Small intestine (tissue), 7 donors: Measurements from ENCODE around the gene VDR. TPM values are rescaled to one million over a fixed set of nuclear protein-coding genes. Genes with fewer than 3 reads are reported as not detected.
"Not testable (repeated sequence)": the region's sequence is repeated elsewhere in the genome, so short reads cannot be mapped to it uniquely, and the experiment has no call there.

ENCODE experiments used
- DNase-seq, 2 donors: peaks; one replicate each; pipeline versions ENCODE4 v3.0.0 to v3.0.0-alpha.2; 2013
- FAIRE-seq: peaks from 2 replicates; lab custom pipeline; 2012; peaks lifted over from hg19 to GRCh38; lab: Jason Lieb, UNC
- H3K27ac ChIP-seq, 3 donors: one replicate each; pipeline ENCODE4 v1.5.1; 2013; ENCODE audit warnings: low read length in 2 of 3, mild to moderate bottlenecking in 2 of 3, control low read depth in 1 of 3, inconsistent platforms in 1 of 3, low read depth in 1 of 3, moderate library complexity in 1 of 3
- H3K27me3 ChIP-seq, 3 donors: one replicate each; pipeline ENCODE4 v1.6.1; 2013; ENCODE audit warnings: low read length in 3 of 3, inconsistent platforms in 1 of 3; ENCODE audit not compliant: control insufficient read depth in 3 of 3, insufficient read depth in 3 of 3
- H3K36me3 ChIP-seq, 3 donors: one replicate each; pipeline ENCODE4 v1.6.1; 2013; ENCODE audit warnings: low read length in 3 of 3, inconsistent platforms in 1 of 3, low read depth in 1 of 3, mild to moderate bottlenecking in 1 of 3, moderate library complexity in 1 of 3; ENCODE audit not compliant: control insufficient read depth in 3 of 3, insufficient read depth in 2 of 3
- H3K4me1 ChIP-seq, 3 donors: one replicate each; pipeline ENCODE4 v1.6.1; 2013; ENCODE audit warnings: low read length in 2 of 3, inconsistent platforms in 1 of 3, low read depth in 1 of 3, mild to moderate bottlenecking in 1 of 3, moderate library complexity in 1 of 3; ENCODE audit not compliant: control insufficient read depth in 3 of 3, insufficient read depth in 2 of 3
- H3K4me3 ChIP-seq, 3 donors: one replicate each; pipeline ENCODE4 v1.5.1; 2013; ENCODE audit warnings: low read length in 3 of 3, control low read depth in 1 of 3, inconsistent platforms in 1 of 3, low read depth in 1 of 3, mild to moderate bottlenecking in 1 of 3, moderate library complexity in 1 of 3
- H3K9me3 ChIP-seq, 2 donors: one replicate each; pipeline ENCODE4 v1.6.1; 2013; ENCODE audit warnings: low read depth in 1 of 2, low read length in 1 of 2; ENCODE audit not compliant: control insufficient read depth in 2 of 2, insufficient read depth in 1 of 2
- WGBS, 3 donors: extraction: QIAGEN DNeasy Blood & Tissue Kit; methylation state at CpG; one replicate each; pipeline ENCODE4 v1.1.7; 2013; 5-methylcytosine and 5-hydroxymethylcytosine counted together
- polyA plus RNA-seq, 4 donors: library from polyadenylated mRNA; stranded (reverse) in 3 of 4; unstranded in 1 of 4; fragments of 200-250 nt in 3 of 4; fragments of 120-200 nt in 1 of 4; gene quantifications; one replicate each; pipeline versions ENCODE4 v1.2.1 to v1.2.3, GENCODE V29; 2013
- donor health status: healthy with polysubstance abuse.
- donor health status: control.
- donor health status: control.
- donor health status: Bipolar disorder and iron deficiency.
- donor health status: healthy.

VDR gene
- polyA plus RNA-seq, 4 donors, result 16.6 to 61.0 (median 41.9) TPM

- H3K4me3 ChIP-seq, result no peak overlapping the region
- no peak for DNase-seq
- peak overlapping the region; percentile 29 to 93 (median 46) for H3K27ac ChIP-seq
- FAIRE-seq, result no peak
- peaks cover 0 to 61% (median 37%) of the 10 kb centered on the region in 3 donors for H3K4me1 ChIP-seq
- H3K27me3 ChIP-seq, result no peaks in the 10 kb centered on the region
- H3K9me3 ChIP-seq, result no peaks in the 10 kb centered on the region
- 40 to 75% (median 55%) methylated on average over 11 to 12 of the region's 12 CpGs for WGBS, 3 donors
- H3K36me3 ChIP-seq, result peaks cover 0 to 25% (median 0%) of the 10 kb centered on the region in 3 donors
Measured at GRCh38 chr12:47816403-47817271, 88.2 kb downstream of the VDR start.

DNA sequence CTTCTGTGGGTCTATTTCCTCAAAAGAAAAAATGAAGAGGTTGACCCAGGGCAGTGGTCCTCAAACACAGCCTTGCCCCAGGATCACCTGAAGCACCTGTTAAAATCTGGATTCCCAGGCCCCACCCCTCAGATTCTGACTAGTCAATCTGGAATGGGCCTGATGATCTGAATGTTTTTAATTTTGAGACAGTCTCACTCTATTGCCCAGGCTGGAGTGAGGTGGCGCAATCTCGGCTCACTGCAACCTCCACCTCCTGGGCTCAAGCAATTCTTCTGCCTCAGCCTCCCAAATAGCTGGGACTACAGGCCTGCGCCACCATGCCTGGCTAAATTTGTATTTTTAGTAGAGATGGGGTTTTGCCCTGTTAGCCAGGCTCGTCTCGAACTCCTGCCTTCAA is 89.3 kb downstream of the VDR start:
- H3K9me3 ChIP-seq, DNase-seq, FAIRE-seq, H3K4me3 ChIP-seq, H3K27me3 ChIP-seq: not testable (repeated sequence)
- WGBS, 3 donors, result 90 to 97% (median 97%) methylated on average over 5 of the region's 5 CpGs
- peaks cover 0 to 51% (median 31%) of the 10 kb centered on the region in 3 donors for H3K4me1 ChIP-seq
- peaks cover 0 to 31% (median 0%) of the 10 kb centered on the region in 3 donors for H3K36me3 ChIP-seq
- peak overlapping the region in 1 of 3 donors; percentile 92 for H3K27ac ChIP-seq

DNA sequence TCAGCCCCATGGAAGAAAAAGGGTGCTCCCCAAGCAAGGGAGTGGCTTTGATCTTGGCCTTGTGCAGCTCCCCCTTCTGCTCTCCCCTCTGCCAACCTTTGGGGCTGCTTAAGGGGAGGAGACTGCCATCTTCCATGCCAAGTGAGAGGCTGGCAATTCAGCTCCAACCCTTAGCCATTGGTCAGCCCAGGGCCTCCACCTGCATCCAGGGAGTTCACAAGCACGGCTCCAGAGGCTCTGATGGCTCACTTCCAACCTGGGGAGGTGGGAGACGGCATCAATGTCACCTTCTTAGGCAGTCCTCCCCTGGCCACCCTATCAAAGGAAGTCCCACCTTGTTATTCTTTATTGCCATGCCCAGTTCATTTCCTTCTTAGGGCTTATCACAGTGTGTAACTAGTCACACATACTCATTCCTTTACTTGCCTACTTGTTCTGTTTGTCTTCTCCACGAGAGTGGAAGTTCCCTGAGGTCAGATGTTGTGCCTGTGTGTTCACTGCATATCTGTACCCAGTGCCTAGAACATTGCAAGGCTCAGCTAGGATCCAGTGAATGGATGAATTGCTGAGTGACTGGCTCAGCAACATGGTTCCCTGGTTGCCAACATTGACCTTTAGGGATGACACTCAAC is 90.1 kb downstream of the VDR start:
- no peaks in the 10 kb centered on the region for H3K9me3 ChIP-seq
- H3K27ac ChIP-seq, result peak overlapping the region in 1 of 3 donors; percentile 92
- peaks cover 0 to 31% (median 0%) of the 10 kb centered on the region in 3 donors for H3K36me3 ChIP-seq
- WGBS, 3 donors, result 63 to 69% (median 64%) methylated on average over 3 of the region's 3 CpGs
- DNase-seq (no peak), FAIRE-seq (no peak)
- no peaks in the 10 kb centered on the region for H3K27me3 ChIP-seq
- H3K4me3 ChIP-seq, result no peak overlapping the region
- peaks cover 0 to 48% (median 31%) of the 10 kb centered on the region in 3 donors for H3K4me1 ChIP-seq

DNA sequence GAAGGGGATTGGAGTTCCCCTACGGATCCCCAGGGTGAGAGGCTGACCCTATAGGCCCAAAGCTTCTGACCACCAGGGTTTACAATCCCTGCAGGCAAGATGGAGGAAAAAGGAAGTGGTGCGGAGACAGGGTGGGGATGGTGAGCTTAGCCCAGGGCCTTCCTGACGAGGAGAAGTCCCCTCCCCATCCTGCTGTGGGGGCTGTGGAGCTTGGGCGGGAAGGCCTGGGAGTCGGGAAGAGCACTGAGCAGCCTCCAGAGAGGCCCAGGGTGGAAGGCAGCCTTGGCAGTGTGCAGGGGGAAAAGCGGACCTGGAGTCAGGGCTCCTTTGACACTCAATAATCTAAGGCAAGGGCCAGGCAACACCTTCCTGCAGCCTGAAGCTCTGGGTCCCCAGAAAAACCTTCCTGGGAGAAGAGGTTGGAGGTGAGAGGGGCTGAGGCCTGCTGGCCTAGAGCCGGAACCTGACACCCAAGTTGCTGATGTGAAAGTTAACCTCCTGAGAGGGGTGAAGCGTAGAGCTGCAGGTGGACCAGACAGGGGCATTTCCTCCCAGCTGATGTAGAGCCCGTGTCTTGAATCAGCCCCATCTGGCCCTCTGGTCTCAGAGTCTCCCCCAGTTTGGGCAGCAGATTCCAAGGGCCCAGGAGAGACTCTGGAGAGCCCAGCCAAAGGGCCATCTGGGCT is 91.1 kb downstream of the VDR start:
- H3K4me1 ChIP-seq, result peaks cover 0 to 44% (median 37%) of the 10 kb centered on the region in 3 donors

DNA sequence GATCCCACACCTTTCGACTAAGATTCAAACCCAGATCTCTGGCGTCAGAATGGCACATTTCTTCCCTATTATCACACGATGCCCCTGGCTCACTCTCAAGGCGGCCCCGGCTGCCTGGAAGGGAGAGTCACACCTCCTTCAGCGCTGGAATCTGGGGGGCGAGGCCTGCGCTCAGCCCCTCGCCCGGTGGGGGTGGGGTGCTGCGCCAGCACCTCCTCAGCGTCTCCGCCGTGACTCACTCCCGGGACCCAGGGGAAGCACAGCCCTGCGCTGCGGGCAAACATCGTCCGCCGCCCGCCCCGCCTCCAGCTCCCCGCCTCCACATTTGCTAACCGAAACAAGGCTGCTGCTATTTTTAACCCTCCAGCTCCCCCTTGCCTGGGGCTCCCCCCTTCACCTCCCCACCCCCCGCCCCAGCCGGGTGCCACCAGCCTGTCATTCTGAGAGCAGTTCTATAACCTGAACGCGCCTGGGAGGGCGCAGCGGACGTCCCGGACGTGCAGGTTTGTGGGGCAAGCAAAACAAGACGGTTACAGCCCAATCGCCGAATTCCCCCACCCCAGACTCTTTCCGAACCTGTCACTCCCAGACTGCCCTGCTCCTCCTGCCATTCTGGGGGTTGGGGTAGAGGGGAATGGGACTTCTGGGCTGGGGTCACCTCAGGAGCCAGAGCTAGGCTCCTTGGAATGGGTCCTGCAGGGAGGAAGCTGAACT is 91.8 kb downstream of the VDR start:
- DNase-seq (peak; percentile 68 to 87), FAIRE-seq (no peak)
- H3K9me3 ChIP-seq, result no peaks in the 10 kb centered on the region
- no peaks in the 10 kb centered on the region for H3K27me3 ChIP-seq
- peak overlapping the region in 2 of 3 donors; percentile 42 to 47 for H3K4me3 ChIP-seq
- H3K36me3 ChIP-seq, result peaks cover 0 to 24% (median 0%) of the 10 kb centered on the region in 3 donors
- 0 to 1% (median 0%) methylated on average over 36 to 37 of the region's 37 CpGs for WGBS, 3 donors
- peak overlapping the region; percentile 56 to 96 (median 76) for H3K27ac ChIP-seq
- peaks cover 0 to 43% (median 39%) of the 10 kb centered on the region in 3 donors for H3K4me1 ChIP-seq

More for the DNA sequence above, 91.1 kb downstream of the VDR start:
- H3K27me3 ChIP-seq, result no peaks in the 10 kb centered on the region
- no peaks in the 10 kb centered on the region for H3K9me3 ChIP-seq
- peak overlapping the region; percentile 56 to 92 (median 76) for H3K27ac ChIP-seq
- FAIRE-seq (no peak), DNase-seq (no peak)
- 42 to 66% (median 59%) methylated on average over 9 of the region's 9 CpGs for WGBS, 3 donors
- H3K4me3 ChIP-seq, result peak overlapping the region in 2 of 3 donors; percentile 42 to 47
- peaks cover 0 to 31% (median 0%) of the 10 kb centered on the region in 3 donors for H3K36me3 ChIP-seq

DNA sequence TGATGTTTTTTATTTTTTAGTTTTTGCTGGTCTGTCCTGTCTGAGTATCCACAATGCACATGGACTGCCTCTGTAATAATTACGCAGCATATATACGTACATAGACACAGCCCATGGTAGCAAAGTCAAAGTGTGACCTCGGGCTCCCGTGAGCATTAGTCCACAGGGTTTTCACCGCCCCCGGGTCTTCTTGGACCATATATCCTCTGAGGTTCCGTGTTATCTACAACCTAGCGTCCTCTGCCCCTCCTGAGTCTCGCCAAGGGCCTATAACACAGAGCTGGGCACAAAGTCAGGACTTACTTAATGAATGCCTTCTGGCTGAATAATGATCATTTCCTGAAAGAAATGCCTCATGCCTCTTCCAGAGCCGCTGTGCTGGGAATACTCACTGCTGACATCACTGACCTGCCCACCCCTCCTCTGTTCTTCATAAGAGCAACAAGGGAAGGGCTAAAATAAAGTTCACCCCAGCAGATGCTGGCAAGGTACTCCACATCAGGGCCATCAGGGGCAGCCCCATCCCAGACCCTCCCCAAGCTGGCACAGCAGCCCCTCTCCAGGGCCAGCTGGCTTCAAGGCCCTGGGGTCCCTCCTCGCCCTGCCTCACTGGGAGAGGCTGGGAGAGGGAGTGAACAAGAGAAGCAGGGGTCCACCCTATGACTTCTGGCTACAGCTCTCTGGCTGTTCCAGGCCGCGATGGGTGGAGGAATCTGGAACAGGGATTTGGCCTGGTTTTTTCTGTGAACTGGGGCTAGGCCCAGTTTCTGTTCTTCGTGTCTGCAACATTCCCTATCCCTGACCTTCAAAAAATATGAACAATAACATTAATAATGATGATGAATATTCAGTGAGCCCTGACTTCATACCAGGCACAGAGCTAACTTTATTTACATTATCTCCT is 93.0 kb downstream of the VDR start:
- 52 to 83% (median 75%) methylated on average over 14 of the region's 14 CpGs for WGBS, 3 donors
- FAIRE-seq (no peak), DNase-seq (peak in 1 of 2 donors; percentile 19)
- Histone ChIP-seq H3K4me1 (peaks cover 0 to 41% (median 35%) of the 10 kb centered on the region in 3 donors), H3K27me3 (no peaks in the 10 kb centered on the region), H3K27ac (peak overlapping the region in 2 of 3 donors; percentile 76 to 96), H3K9me3 (no peaks in the 10 kb centered on the region), H3K4me3 (no peak overlapping the region), H3K36me3 (peaks cover 0 to 24% (median 0%) of the 10 kb centered on the region in 3 donors)

GRCh38 chr12:47811072-47811396 is 93.8 kb downstream of the VDR start:
- Histone ChIP-seq H3K4me3 (no peak overlapping the region), H3K9me3 (no peaks in the 10 kb centered on the region), H3K4me1 (peaks cover 0 to 38% (median 33%) of the 10 kb centered on the region in 3 donors), H3K27ac (peak overlapping the region in 1 of 3 donors; percentile 96), H3K27me3 (no peaks in the 10 kb centered on the region), H3K36me3 (peaks cover 0 to 27% (median 0%) of the 10 kb centered on the region in 3 donors)
- DNase-seq (no peak), FAIRE-seq (no peak)
- 70 to 84% (median 71%) methylated on average over 2 of the region's 2 CpGs for WGBS, 3 donors
